DMS153 treated with DMSO at 0.1 percent for 48 hours (cell line): ENCODE data around the gene CALM1.

Experiments used
- DNase-seq: peaks from one replicate; lab custom pipeline; 2025; ENCODE audit not compliant: unreplicated experiment; lab: John Stamatoyannopoulos, UW

Gene CALM1

DNA sequence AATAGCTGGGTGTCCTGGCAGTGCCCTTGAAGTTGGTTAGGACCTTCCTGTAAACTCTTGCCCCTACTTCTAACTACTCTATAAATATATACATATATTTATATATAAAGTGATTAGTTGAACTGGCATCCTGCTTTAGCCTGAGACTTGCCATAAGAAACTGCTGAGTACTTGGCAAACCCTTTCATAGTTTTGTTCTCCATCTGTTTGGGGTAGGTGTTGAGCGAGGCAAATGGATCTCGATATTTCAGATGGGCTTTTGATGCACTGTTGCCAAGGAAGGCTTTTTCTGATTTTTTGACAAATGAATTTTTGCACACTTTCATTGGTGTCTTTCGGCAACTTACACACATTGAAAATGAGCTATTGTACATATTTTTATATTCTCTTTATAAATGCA is 10.4 kb downstream of the CALM1 start:
- DNase-seq = no peak

DNA sequence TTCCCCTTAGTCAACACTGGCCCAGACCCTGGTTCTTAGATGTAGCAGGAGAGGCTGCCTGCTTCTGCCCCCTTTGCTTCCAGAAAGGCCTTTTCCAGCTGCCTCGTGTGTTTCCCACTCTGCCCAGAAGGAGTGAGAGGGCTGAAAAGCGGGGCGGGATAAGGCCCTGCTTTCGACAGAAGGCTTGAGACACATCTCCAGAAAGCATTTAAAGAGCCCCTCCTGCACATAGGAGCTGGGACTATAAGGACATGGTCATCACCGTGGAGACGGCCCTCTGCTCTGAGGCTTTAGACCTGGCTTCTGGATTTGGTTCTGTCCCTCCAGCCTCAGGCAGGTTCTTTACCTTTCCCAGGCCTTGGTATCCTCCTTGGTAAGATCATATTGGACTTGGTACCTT is 11.9 kb downstream of the CALM1 start:
- DNase-seq = no peak

- DNase-seq = no peak
Observed at GRCh38 chr14:90409209-90409730, 12.4 kb downstream of the CALM1 start.

- no peak for DNase-seq
Observed at GRCh38 chr14:90412058-90412457, 15.2 kb downstream of the CALM1 start.

- DNase-seq = no peak
Observed at GRCh38 chr14:90416720-90417119, 19.9 kb downstream of the CALM1 start.

DNA sequence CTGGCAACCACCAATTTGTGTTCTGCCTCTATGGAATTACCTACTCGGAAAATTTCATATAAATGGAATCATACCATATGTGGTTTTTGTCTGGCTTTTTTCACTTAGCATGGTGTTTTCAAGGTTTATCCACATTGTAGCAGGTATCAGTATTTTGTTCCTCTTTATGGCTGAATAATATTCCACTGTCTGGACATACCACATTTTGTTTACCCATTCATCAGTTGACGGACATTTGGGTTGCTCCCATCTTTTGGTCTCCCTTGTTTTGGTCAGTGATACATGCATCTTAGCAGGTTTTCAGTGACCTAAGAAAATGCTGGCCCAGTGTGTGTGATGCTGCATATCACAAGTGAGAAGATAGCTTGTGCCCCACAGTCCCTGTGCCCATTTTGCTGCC is 21.2 kb downstream of the CALM1 start:
- DNase-seq = no peak

DNA sequence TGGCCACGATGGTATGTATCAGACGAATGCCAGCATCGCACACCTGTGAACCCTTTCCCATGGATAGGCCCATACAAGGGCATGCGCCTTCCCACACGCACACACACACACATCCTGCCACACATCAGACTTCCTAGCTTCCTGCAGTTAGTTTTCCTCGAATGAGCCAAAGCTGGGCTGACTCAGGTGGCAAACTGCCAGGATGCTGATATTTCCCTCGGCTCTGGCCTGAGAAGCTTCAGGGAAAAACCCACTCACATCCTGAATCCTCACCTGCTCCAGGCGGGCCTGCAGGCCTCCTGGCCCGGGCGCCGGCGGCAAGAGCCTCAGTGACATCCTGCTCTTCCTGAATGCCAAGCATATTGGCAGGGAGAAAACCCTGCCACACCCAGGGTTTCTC is 22.4 kb downstream of the CALM1 start:
- DNase-seq = no peak

GRCh38 chr14:90421001-90421631 is 24.3 kb downstream of the CALM1 start:
- DNase-seq = no peak

DNA sequence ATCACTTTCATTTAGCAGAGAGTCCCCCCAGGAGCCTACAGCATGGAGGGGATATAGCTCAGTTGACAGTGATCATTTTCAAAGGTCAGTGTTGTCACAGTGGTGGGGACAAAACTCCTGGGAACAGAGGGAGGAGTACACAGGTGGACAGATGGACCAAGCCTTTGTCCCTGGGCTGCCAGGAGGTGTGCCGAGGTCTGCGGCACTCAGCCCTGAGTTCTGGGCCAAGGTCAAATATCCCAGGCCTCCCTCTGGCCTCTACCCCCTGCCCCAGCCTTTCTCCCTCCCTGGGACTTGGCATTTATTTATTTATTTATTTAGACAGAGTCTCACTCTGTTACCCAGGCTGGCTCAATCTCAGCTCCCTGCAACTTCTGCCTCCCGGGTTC is 24.8 kb downstream of the CALM1 start:
- no peak for DNase-seq

GRCh38 chr14:90423166-90423565 is 26.3 kb downstream of the CALM1 start:
- DNase-seq = no peak

GRCh38 chr14:90424075-90424474 is 27.2 kb downstream of the CALM1 start:
- no peak for DNase-seq

GRCh38 chr14:90424686-90425372 is 28.0 kb downstream of the CALM1 start:
- DNase-seq = no peak

GRCh38 chr14:90425373-90425879 is 28.6 kb downstream of the CALM1 start:
- DNase-seq = no peak

GRCh38 chr14:90426031-90426540 is 29.3 kb downstream of the CALM1 start:
- DNase-seq = no peak

- no peak for DNase-seq
Observed at GRCh38 chr14:90426663-90427062, 29.8 kb downstream of the CALM1 start.

GRCh38 chr14:90427848-90428426 is 31.1 kb downstream of the CALM1 start:
- no peak for DNase-seq

GRCh38 chr14:90428676-90429075 is 31.8 kb downstream of the CALM1 start:
- DNase-seq = no peak

GRCh38 chr14:90429236-90429635 is 32.4 kb downstream of the CALM1 start:
- no peak for DNase-seq

DNA sequence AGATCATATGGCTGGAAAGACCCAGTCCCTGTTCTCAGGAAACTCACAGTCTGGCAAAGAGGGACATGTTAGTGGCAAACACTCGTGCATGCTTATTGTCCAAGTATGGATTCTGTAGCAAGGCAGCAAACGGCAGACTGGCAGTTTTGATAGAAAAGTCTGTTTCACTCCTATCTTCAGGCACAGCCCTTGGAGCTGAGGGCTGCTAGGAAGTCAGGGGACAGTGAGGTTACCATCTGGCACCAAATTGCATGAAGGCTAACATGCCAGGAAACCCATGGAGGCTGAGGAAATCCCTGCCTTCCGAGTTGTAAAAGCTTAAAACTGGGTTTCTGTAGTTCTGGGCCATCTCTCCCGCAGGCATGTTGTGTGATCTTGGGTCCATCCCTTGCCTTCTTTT is 32.9 kb downstream of the CALM1 start:
- DNase-seq = no peak

GRCh38 chr14:90434370-90435020 is 37.7 kb downstream of the CALM1 start:
- no peak for DNase-seq

DNA sequence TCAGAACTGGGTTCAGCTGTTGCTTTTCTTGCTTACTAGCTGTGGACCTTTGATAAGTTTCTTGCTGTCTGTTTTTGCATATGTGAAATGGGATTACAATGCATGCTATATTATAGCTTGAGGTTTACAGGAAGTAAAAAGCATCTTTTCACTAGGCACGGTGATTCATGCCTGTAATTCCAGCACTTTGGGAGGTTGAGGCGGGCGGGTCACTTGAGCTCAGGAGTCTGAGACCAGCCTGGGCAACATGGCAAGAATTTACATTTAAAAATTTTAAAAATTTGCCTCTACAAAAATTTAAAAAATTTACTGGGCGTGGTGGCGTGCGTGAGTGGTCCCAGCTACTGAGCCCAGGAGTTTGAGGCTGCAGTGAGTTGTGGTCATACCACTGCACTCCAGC is 42.0 kb downstream of the CALM1 start:
- no peak for DNase-seq
